ENCODE results near the gene FAM3C.

FAM3C gene

GRCh38 chr7:121344093-121344492, 52.0 kb downstream of the FAM3C start:
- no peak for DNase-seq (ENCODE audit: low read depth, low spot score)
- TF ChIP-seq ZNF274 (IDR thresholded peaks at IDR 0.05; ENCODE audit: low read depth, low read length) (no peak), YY1 (IDR thresholded peaks at IDR 0.05; ENCODE audit: insufficient read depth, insufficient read length) (no peak), SUZ12 (IDR thresholded peaks at IDR 0.05; ENCODE audit: extremely low read depth, insufficient read depth, insufficient read length) (no peak)
- Histone ChIP-seq H3K4me3 (ENCODE audit: insufficient read length, low read depth) (no peak overlapping the region), H3K36me3 (ENCODE audit: insufficient read depth, insufficient read length, low read length) (peaks cover 11% of the 10 kb centered on the region), H3K9ac (ENCODE audit: insufficient read length, low read depth) (no peak overlapping the region), H3K27me3 (ENCODE audit: insufficient read depth, insufficient read length) (no peaks in the 10 kb centered on the region), H3K4me1 (ENCODE audit: insufficient read depth, insufficient read length) (no peaks in the 10 kb centered on the region), H3K9me3 (ENCODE audit: insufficient read depth, low read length) (no peaks in the 10 kb centered on the region)

DNA sequence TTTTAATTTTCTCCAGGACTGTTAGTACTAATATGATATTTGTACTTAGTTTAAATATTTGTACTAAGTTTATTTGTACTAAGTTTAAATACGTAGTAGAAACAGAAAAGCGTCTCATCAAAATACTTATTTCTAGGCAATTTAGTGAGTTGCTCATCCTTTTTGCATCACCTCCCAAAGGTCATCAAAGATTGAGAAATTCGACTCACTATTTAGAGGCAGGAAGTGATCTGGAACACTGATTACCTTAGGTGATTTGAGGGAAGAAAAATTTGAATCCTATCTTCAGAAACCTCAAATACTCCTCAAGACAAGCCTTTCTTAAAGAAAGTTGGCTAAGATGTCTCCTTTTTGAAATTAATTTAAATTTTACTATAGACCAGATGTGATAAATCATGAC, 52.8 kb downstream of the FAM3C start:
- H3K9me3 ChIP-seq (ENCODE audit: insufficient read depth, low read length): no peaks in the 10 kb centered on the region
- H3K9ac ChIP-seq (ENCODE audit: insufficient read length, low read depth): no peak overlapping the region
- no peaks in the 10 kb centered on the region for H3K27me3 ChIP-seq (ENCODE audit: insufficient read depth, insufficient read length)
- TF ChIP-seq ZNF274 (IDR thresholded peaks at IDR 0.05; ENCODE audit: low read depth, low read length) (no peak), SUZ12 (IDR thresholded peaks at IDR 0.05; ENCODE audit: extremely low read depth, insufficient read depth, insufficient read length) (no peak), YY1 (IDR thresholded peaks at IDR 0.05; ENCODE audit: insufficient read depth, insufficient read length) (no peak)
- no peaks in the 10 kb centered on the region for H3K4me1 ChIP-seq (ENCODE audit: insufficient read depth, insufficient read length)
- no peak for DNase-seq (ENCODE audit: low read depth, low spot score)
- H3K36me3 ChIP-seq (ENCODE audit: insufficient read depth, insufficient read length, low read length): peaks cover 11% of the 10 kb centered on the region
- no peak overlapping the region for H3K4me3 ChIP-seq (ENCODE audit: insufficient read length, low read depth)

DNA sequence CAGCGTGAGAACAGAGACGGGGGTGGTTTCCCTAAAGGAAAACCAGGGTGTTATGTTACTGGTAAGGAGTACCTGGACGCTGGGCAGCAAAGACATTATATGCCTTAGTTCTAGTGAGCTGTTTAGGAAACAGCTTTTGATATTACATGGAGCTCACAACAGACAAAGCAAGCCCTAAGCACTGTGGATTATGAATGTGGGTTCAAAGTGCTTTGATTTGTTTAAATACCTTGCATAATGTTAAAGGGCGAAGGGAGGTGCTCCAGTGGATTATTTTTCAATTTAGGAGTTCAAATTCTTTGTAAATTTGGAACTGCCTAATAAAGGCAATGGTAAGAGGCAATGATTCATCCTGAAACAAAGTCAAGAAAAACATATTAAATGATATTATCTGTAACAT, 53.5 kb downstream of the FAM3C start:
- TF ChIP-seq ZNF274 (IDR thresholded peaks at IDR 0.05; ENCODE audit: low read depth, low read length) (no peak), YY1 (IDR thresholded peaks at IDR 0.05; ENCODE audit: insufficient read depth, insufficient read length) (no peak), SUZ12 (IDR thresholded peaks at IDR 0.05; ENCODE audit: extremely low read depth, insufficient read depth, insufficient read length) (no peak)
- peaks cover 11% of the 10 kb centered on the region for H3K36me3 ChIP-seq (ENCODE audit: insufficient read depth, insufficient read length, low read length)
- no peaks in the 10 kb centered on the region for H3K4me1 ChIP-seq (ENCODE audit: insufficient read depth, insufficient read length)
- no peak overlapping the region for H3K4me3 ChIP-seq (ENCODE audit: insufficient read length, low read depth)
- H3K9me3 ChIP-seq (ENCODE audit: insufficient read depth, low read length): no peaks in the 10 kb centered on the region
- no peaks in the 10 kb centered on the region for H3K27me3 ChIP-seq (ENCODE audit: insufficient read depth, insufficient read length)
- no peak for DNase-seq (ENCODE audit: low read depth, low spot score)
- no peak overlapping the region for H3K9ac ChIP-seq (ENCODE audit: insufficient read length, low read depth)

DNA sequence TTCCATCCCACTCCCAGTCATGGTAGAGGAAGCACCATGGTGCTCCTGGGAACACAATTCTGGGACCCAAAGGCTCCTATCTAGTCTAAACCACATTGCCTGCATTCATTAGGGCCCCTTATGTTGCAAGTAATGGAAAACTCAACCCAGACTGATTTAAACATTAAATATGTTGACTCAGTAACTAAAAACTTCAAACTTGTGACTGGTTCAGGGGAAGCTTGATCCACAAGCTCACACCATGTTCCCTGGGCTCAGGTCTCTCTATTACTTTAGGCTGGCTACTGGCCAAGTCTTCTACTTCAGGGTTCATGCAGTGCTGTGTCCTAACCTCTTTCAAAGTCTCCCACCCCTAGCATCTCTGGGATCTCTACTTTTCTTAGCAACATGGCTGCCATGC, 54.2 kb downstream of the FAM3C start:
- no peak for TF ChIP-seq YY1 (IDR thresholded peaks at IDR 0.05; ENCODE audit: insufficient read depth, insufficient read length)
- TF ChIP-seq ZNF274 (IDR thresholded peaks at IDR 0.05; ENCODE audit: low read depth, low read length): no peak
- no peak for TF ChIP-seq SUZ12 (IDR thresholded peaks at IDR 0.05; ENCODE audit: extremely low read depth, insufficient read depth, insufficient read length)
- Histone ChIP-seq H3K27me3 (ENCODE audit: insufficient read depth, insufficient read length) (no peaks in the 10 kb centered on the region), H3K4me1 (ENCODE audit: insufficient read depth, insufficient read length) (no peaks in the 10 kb centered on the region), H3K4me3 (ENCODE audit: insufficient read length, low read depth) (no peak overlapping the region), H3K9ac (ENCODE audit: insufficient read length, low read depth) (no peak overlapping the region), H3K36me3 (ENCODE audit: insufficient read depth, insufficient read length, low read length) (peaks cover 5% of the 10 kb centered on the region), H3K9me3 (ENCODE audit: insufficient read depth, low read length) (no peaks in the 10 kb centered on the region)
- no peak for DNase-seq (ENCODE audit: low read depth, low spot score)

- Histone ChIP-seq H3K9me3 (ENCODE audit: insufficient read depth, low read length) (no peaks in the 10 kb centered on the region), H3K4me3 (ENCODE audit: insufficient read length, low read depth) (no peak overlapping the region), H3K27me3 (ENCODE audit: insufficient read depth, insufficient read length) (no peaks in the 10 kb centered on the region), H3K4me1 (ENCODE audit: insufficient read depth, insufficient read length) (no peaks in the 10 kb centered on the region), H3K36me3 (ENCODE audit: insufficient read depth, insufficient read length, low read length) (no peaks in the 10 kb centered on the region), H3K9ac (ENCODE audit: insufficient read length, low read depth) (no peak overlapping the region)
- no peak for DNase-seq (ENCODE audit: low read depth, low spot score)
- TF ChIP-seq YY1 (IDR thresholded peaks at IDR 0.05; ENCODE audit: insufficient read depth, insufficient read length): no peak
- TF ChIP-seq ZNF274 (IDR thresholded peaks at IDR 0.05; ENCODE audit: low read depth, low read length): no peak
- TF ChIP-seq SUZ12 (IDR thresholded peaks at IDR 0.05; ENCODE audit: extremely low read depth, insufficient read depth, insufficient read length): no peak
Observed at GRCh38 chr7:121339082-121339481, 57.0 kb downstream of the FAM3C start.

DNA sequence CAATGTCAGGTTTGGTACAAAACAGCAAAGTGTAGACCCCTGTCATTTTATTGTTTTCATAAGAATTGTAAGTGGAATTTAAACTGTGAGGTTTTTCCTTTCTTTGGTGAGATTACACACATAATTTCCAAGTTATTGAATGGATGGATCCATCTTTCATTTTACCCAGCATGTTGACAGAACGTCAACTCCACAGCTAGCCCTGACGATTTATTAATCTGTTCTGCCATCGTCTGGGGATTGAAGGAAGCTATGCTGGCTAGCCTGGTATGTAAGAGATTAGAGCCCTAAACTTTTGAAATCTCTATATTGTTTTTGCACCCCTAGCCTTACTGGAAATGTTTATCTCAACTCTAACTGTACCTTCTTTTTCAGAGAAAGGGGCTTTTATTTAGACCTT, 58.7 kb downstream of the FAM3C start:
- DNase-seq (ENCODE audit: low read depth, low spot score): no peak
- Histone ChIP-seq H3K9me3 (ENCODE audit: insufficient read depth, low read length) (no peaks in the 10 kb centered on the region), H3K4me1 (ENCODE audit: insufficient read depth, insufficient read length) (no peaks in the 10 kb centered on the region), H3K27me3 (ENCODE audit: insufficient read depth, insufficient read length) (no peaks in the 10 kb centered on the region), H3K36me3 (ENCODE audit: insufficient read depth, insufficient read length, low read length) (no peaks in the 10 kb centered on the region), H3K4me3 (ENCODE audit: insufficient read length, low read depth) (no peak overlapping the region), H3K9ac (ENCODE audit: insufficient read length, low read depth) (no peak overlapping the region)
- TF ChIP-seq SUZ12 (IDR thresholded peaks at IDR 0.05; ENCODE audit: extremely low read depth, insufficient read depth, insufficient read length): no peak
- TF ChIP-seq YY1 (IDR thresholded peaks at IDR 0.05; ENCODE audit: insufficient read depth, insufficient read length): no peak
- no peak for TF ChIP-seq ZNF274 (IDR thresholded peaks at IDR 0.05; ENCODE audit: low read depth, low read length)

GRCh38 chr7:121336579-121336978, 59.5 kb downstream of the FAM3C start:
- Histone ChIP-seq H3K9me3 (ENCODE audit: insufficient read depth, low read length) (no peaks in the 10 kb centered on the region), H3K36me3 (ENCODE audit: insufficient read depth, insufficient read length, low read length) (no peaks in the 10 kb centered on the region), H3K27me3 (ENCODE audit: insufficient read depth, insufficient read length) (peaks cover 2% of the 10 kb centered on the region), H3K4me1 (ENCODE audit: insufficient read depth, insufficient read length) (no peaks in the 10 kb centered on the region), H3K9ac (ENCODE audit: insufficient read length, low read depth) (no peak overlapping the region), H3K4me3 (ENCODE audit: insufficient read length, low read depth) (no peak overlapping the region)
- no peak for DNase-seq (ENCODE audit: low read depth, low spot score)
- TF ChIP-seq ZNF274 (IDR thresholded peaks at IDR 0.05; ENCODE audit: low read depth, low read length): no peak
- TF ChIP-seq SUZ12 (IDR thresholded peaks at IDR 0.05; ENCODE audit: extremely low read depth, insufficient read depth, insufficient read length): no peak
- TF ChIP-seq YY1 (IDR thresholded peaks at IDR 0.05; ENCODE audit: insufficient read depth, insufficient read length): no peak
